IMR-90 (cell line): ENCODE measurements around the gene RRP9. TPM values are rescaled to one million over a fixed set of nuclear protein-coding genes. Genes with fewer than 3 reads are reported as not detected.

ENCODE experiments used
- ATAC-seq: fragments of 200-7000 bp; cut with Tn5 transposase; 2 replicates; pipeline ENCODE4 v1.9.1; 2020; ENCODE audit warnings: low read depth, mild to moderate bottlenecking, moderate library complexity
- BruUV-seq: library from RNA; stranded (reverse); fragments of 400-500 nt; replicated peaks from 2 replicates; lab custom pipeline; 2021; lab: Mats Ljungman, UMichigan
- CTCF ChIA-PET: fragments of 300-600 bp; formaldehyde crosslinking; extraction: SDS; loops from one replicate; lab custom pipeline; 2021; ENCODE audit warnings: antibody characterized with exemption; lab: Yijun Ruan, JAX
- POLR2A ChIA-PET: fragments of 300-600 bp; sonication (Branson Sonifier 250); formaldehyde crosslinking; loops from one replicate; lab custom pipeline; 2022; ENCODE audit warnings: antibody characterized with exemption; ENCODE audit not compliant: unreplicated experiment; lab: Charles Lee
- DNase-seq: peaks from one replicate; pipeline ENCODE4 v3.0.0; 2013
- H2AFZ ChIP-seq: replicated peaks from 2 replicates; pipeline ENCODE3; 2013; ENCODE audit warnings: low read length, mild to moderate bottlenecking; ENCODE audit not compliant: poor library complexity
- H2AK5ac ChIP-seq: 2 replicates; pipeline ENCODE4 v1.6.1; 2013; ENCODE audit warnings: low read depth, low read length, inconsistent platforms
- H2AK9ac ChIP-seq: replicated peaks from 2 replicates; pipeline ENCODE3; 2013; ENCODE audit warnings: mild to moderate bottlenecking, low read depth, low read length, moderate library complexity; ENCODE audit not compliant: poor library complexity
- H2BK120ac ChIP-seq: 2 replicates; pipeline ENCODE4 v1.6.1; 2013; ENCODE audit warnings: low read depth, low read length, inconsistent platforms
- H2BK15ac ChIP-seq: 3 replicates; pipeline ENCODE4 v1.6.1; 2013; ENCODE audit warnings: low read depth, low read length, inconsistent platforms
- H2BK20ac ChIP-seq: 2 replicates; pipeline ENCODE4 v1.6.1; 2013; ENCODE audit warnings: low read depth, mild to moderate bottlenecking, inconsistent platforms, low read length, moderate library complexity
- H2BK5ac ChIP-seq: 2 replicates; pipeline ENCODE4 v1.6.1; 2013; ENCODE audit warnings: mild to moderate bottlenecking, low read depth, low read length, inconsistent platforms; ENCODE audit not compliant: poor library complexity, severe bottlenecking
- H3K14ac ChIP-seq: replicated peaks from 2 replicates; pipeline ENCODE4 v1.6.1; 2013; ENCODE audit warnings: low read depth, low read length, inconsistent platforms
- H3K18ac ChIP-seq: 2 replicates; pipeline ENCODE4 v1.6.1; 2013; ENCODE audit warnings: low read depth, low read length, control low read depth
- H3K23ac ChIP-seq: 2 replicates; pipeline ENCODE4 v1.6.1; 2013; ENCODE audit warnings: low read depth, low read length, inconsistent platforms
- H3K27ac ChIP-seq: 2 replicates; pipeline ENCODE4 v1.5.1; 2013; ENCODE audit warnings: mild to moderate bottlenecking, control low read depth, low read length; ENCODE audit not compliant: insufficient read depth
- H3K27me3 ChIP-seq: 2 replicates; pipeline ENCODE4 v1.6.1; 2013; ENCODE audit warnings: low read length; ENCODE audit not compliant: control insufficient read depth, insufficient read depth
- H3K36me3 ChIP-seq: 2 replicates; pipeline ENCODE4 v1.6.1; 2013; ENCODE audit warnings: low read length, mixed read lengths; ENCODE audit not compliant: control insufficient read depth, insufficient read depth
- H3K4ac ChIP-seq: 2 replicates; pipeline ENCODE4 v1.6.1; 2013; ENCODE audit warnings: low read depth, low read length, inconsistent platforms
- H3K4me1 ChIP-seq: 2 replicates; pipeline ENCODE4 v1.6.1; 2013; ENCODE audit warnings: low read length, mixed read lengths; ENCODE audit not compliant: control insufficient read depth, insufficient read depth
- H3K4me2 ChIP-seq: 2 replicates; pipeline ENCODE4 v1.6.1; 2013; ENCODE audit warnings: low read depth, mild to moderate bottlenecking, control low read depth, low read length, moderate library complexity
- H3K4me3 ChIP-seq: 2 replicates; pipeline ENCODE4 v1.5.1; 2013; ENCODE audit warnings: low read depth, mild to moderate bottlenecking, control low read depth, low read length, moderate library complexity; ENCODE audit not compliant: insufficient read depth
- H3K56ac ChIP-seq: 2 replicates; pipeline ENCODE4 v1.6.1; 2013; ENCODE audit warnings: low read length, inconsistent platforms; ENCODE audit not compliant: insufficient read depth; ENCODE audit errors: extremely low read depth
- H3K79me1 ChIP-seq, 2 experiments: 2 replicates each; pipeline ENCODE4 v1.6.1; 2013; ENCODE audit warnings: low read length in 2 of 2, inconsistent platforms in 1 of 2, low read depth in 1 of 2
- H3K9ac ChIP-seq: 2 replicates; pipeline ENCODE4 v1.6.1; 2013; ENCODE audit warnings: low read depth, low read length, control low read depth
- H3K9me1 ChIP-seq: 2 replicates; pipeline ENCODE4 v1.6.1; 2013; ENCODE audit warnings: low read length, inconsistent platforms; ENCODE audit not compliant: insufficient read depth
- H3K9me3 ChIP-seq: 2 replicates; pipeline ENCODE4 v1.6.1; 2013; ENCODE audit warnings: low read length; ENCODE audit not compliant: control insufficient read depth, insufficient read depth
- H4K20me1 ChIP-seq: 2 replicates; pipeline ENCODE4 v1.6.1; 2013; ENCODE audit warnings: low read length, inconsistent platforms; ENCODE audit not compliant: insufficient read depth
- H4K5ac ChIP-seq: 2 replicates; pipeline ENCODE4 v1.6.1; 2013; ENCODE audit warnings: mild to moderate bottlenecking, low read depth, low read length, control low read depth
- H4K8ac ChIP-seq, 2 experiments: 2 replicates each; pipeline ENCODE4 v1.6.1; 2013; ENCODE audit warnings: low read depth in 2 of 2, low read length in 2 of 2, control low read depth in 1 of 2, inconsistent platforms in 1 of 2
- H4K91ac ChIP-seq: 2 replicates; pipeline ENCODE4 v1.6.1; 2013; ENCODE audit warnings: low read depth, low read length, inconsistent platforms; ENCODE audit not compliant: insufficient read depth
- CEBPB ChIP-seq: IDR thresholded peaks from 2 replicates; pipeline ENCODE4 v1.6.1; 2012; ENCODE audit warnings: low read depth, low read length, improper control_type of control experiment
- FOS ChIP-seq: fragments of 150-350 bp; IDR thresholded peaks from 2 replicates; pipeline ENCODE4 v1.6.1; 2016; ENCODE audit warnings: low read depth, low read length
- NFE2L2 ChIP-seq: fragments of 150-350 bp; IDR thresholded peaks from 2 replicates; pipeline ENCODE4 v1.6.1; 2016; ENCODE audit warnings: low read depth, mild to moderate bottlenecking, low read length
- RAD21 ChIP-seq: IDR thresholded peaks from 2 replicates; pipeline ENCODE4 v1.6.1; 2012; ENCODE audit warnings: low read length, improper control_type of control experiment
- WGBS, 2 experiments: methylation state at CpG; one replicate each; pipeline versions ENCODE4 v1.1.5 to v1.1.7; 2013; ENCODE audit warnings: missing lambda C conversion rate in 2 of 2; ENCODE audit not compliant: insufficient read length in 1 of 2; ENCODE audit errors: extremely low coverage in 2 of 2; 5-methylcytosine and 5-hydroxymethylcytosine counted together
- dilution Hi-C: fragments of 300-500 bp; cut with HindIII; formaldehyde crosslinking; loops from one replicate; pipeline ENCODE4 v1.14.3; 2018; ENCODE audit warnings: low sequenced_read_pairs; ENCODE audit not compliant: unreplicated experiment
- in situ Hi-C: fragments of 300-500 bp; cut with MboI; formaldehyde crosslinking; loops from 3 replicates; pipeline ENCODE4 v1.14.3; 2019; ENCODE audit warnings: low sequenced_read_pairs, inconsistent platforms, mixed read lengths
- intact Hi-C: fragments of 100-400 bp; cut with micrococcal nuclease; formaldehyde crosslinking; loops from 2 replicates; pipeline ENCODE4 v1.10.0; 2022
- polyA plus RNA-seq, 3 experiments: library from polyadenylated mRNA; depleted of rRNA; stranded (reverse); fragments of >200 nt; gene quantifications; 2 replicates each; pipeline ENCODE4 v1.2.3, GENCODE V29; 2012; ENCODE audit warnings: low replicate concordance in 1 of 3
- total RNA-seq: library from RNA; depleted of rRNA; stranded (reverse); fragments of >200 nt; gene quantifications from 2 replicates; pipeline ENCODE4 v1.2.3, GENCODE V29; 2012

Gene RRP9
- total and polyA plus RNA-seq, 2 of the 4 experiments (the other 2 are of a cell fraction), result 30.9 to 39.8 TPM

DNA sequence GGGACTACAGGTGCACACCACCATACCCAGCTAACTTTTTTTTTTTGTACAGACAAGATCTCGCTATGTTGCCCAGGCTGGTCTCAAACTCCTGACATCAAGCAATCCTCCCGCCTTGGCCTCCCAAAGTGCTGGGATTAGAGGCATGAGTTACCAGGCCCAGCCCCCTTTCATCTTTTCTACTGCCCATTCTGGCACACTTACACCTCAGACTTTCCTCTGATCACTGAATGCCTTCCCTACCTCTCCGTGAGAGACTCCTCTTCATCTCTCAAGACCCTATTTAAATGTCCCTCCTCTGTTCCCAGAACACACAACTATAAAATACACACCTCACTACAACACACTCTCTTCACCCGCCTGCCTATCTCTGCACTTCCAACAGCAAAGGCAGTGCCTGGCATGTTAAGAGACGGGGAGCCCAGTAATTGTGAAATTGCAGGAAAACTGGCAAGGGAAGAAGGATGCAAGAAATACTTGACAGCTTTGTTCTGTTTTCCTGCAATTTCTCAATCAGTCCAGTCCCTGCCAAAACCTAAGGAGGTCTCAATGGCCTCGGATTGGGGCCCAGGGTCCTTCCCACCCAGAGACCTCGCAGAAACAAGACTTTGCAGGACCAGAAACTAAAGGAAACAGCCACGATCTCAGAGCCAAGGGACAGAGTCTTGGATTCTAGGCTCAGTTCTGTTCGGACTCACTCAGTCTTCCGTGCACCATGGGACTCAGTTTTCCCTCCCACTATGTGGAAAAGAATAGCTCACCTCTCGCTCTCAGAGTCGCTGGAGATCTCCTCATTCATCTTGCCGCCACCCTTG, 849 bp downstream of the RRP9 start:
- H4K5ac ChIP-seq, result no peak overlapping the region
- H3K9ac ChIP-seq, result peak overlapping the region; percentile 59
- H2AK9ac ChIP-seq, result peak overlapping the region; percentile 96
- peaks cover 13% of the 10 kb centered on the region for H3K4me1 ChIP-seq
- DNase-seq (no peak), ATAC-seq (no peak)
- no peak overlapping the region for H2BK120ac ChIP-seq
- peaks cover 21 to 41% of the 10 kb centered on the region in 2 experiments; a peak in 3 of 4 replicates for H3K79me1 ChIP-seq
- WGBS, 2 experiments, result 30% methylated on average over 5 of the region's 13 CpGs; no CpG with 5 or more reads in 1 of the 2 experiments
- intact Hi-C loops, result loop anchor here (5.0 kb wide), 1 partner anchor 201 kb away; no protein-coding TSS in a partner anchor
- CTCF ChIA-PET, result interaction anchor here (0.6 to 1.1 kb wide), 5 partner anchors 11 to 63 kb away, joined by 3 to 6 read pairs (median 4); no protein-coding TSS in a partner anchor
- no peaks in the 10 kb centered on the region for H3K9me3 ChIP-seq
- peak overlapping the region; percentile 98 for H3K4me2 ChIP-seq
- peak overlapping the region; percentile 37; the same call in 1 of the 2 replicates for H3K14ac ChIP-seq
- in situ Hi-C loops, result loop anchor here (25.0 kb wide), 1 partner anchor 554 kb away; the partner anchor contains the start of genes MANF and RBM15B
- H3K27ac ChIP-seq, result peak overlapping the region; percentile 32; the same call in 1 of the 2 replicates
- POLR2A ChIA-PET, result interaction anchor here (0.6 kb wide), 2 partner anchors 13 to 1372 kb away, joined by 3 to 5 read pairs; partner anchors contain the start of gene HEMK1
- no peak overlapping the region for H4K8ac ChIP-seq
- H3K4ac ChIP-seq, result 0 out of 2 replicates have a peak overlapping the region, but pooled peaks have one; percentile 0
- no peaks in the 10 kb centered on the region for H3K27me3 ChIP-seq
- H3K18ac ChIP-seq, result no peak overlapping the region
- H2BK5ac ChIP-seq, result no peak overlapping the region
- no peak overlapping the region for H2BK20ac ChIP-seq
- peak overlapping the region; percentile 94 for H2AFZ ChIP-seq
- peaks cover 24% of the 10 kb centered on the region for H3K36me3 ChIP-seq
- dilution Hi-C loops, result no loop called here
- H3K9me1 ChIP-seq, result peaks cover 12% of the 10 kb centered on the region
- H3K56ac ChIP-seq, result no peak overlapping the region
- peak overlapping the region; percentile 49 for H3K4me3 ChIP-seq
- H2AK5ac ChIP-seq, result 0 out of 2 replicates have a peak overlapping the region, but pooled peaks have one; percentile 2
- H2BK15ac ChIP-seq, result no peak overlapping the region
- no peak overlapping the region for H4K91ac ChIP-seq
- no TSS peak for BruUV-seq
- no peak for TF ChIP-seq RAD21
- peak; percentile 36 for TF ChIP-seq CEBPB
- no peak for TF ChIP-seq FOS
- TF ChIP-seq NFE2L2, result no peak
- H3K23ac ChIP-seq, result peak overlapping the region; percentile 54; the same call in 1 of the 2 replicates
- H4K20me1 ChIP-seq, result peaks cover 9% of the 10 kb centered on the region
